Neural crest cell (in vitro differentiated cells): ENCODE measurements around the gene RNF121. TPM values are rescaled to one million over a fixed set of nuclear protein-coding genes. Genes with fewer than 3 reads are reported as not detected.

Experiments used
- DNase-seq: peaks from one replicate; pipeline ENCODE4 v3.0.0; 2021; ENCODE audit warnings: low read depth, mixed read lengths, low spot score
- H3K27ac Mint-ChIP-seq: one replicate; pipeline ENCODE4 v1.8.0; 2021; ENCODE audit warnings: mild to moderate bottlenecking, mixed read lengths; ENCODE audit not compliant: unreplicated experiment
- H3K27me3 Mint-ChIP-seq: 2 replicates; pipeline ENCODE4 v1.8.0; 2021; ENCODE audit warnings: low read depth, mild to moderate bottlenecking, mixed read lengths
- H3K36me3 Mint-ChIP-seq: 2 replicates; pipeline ENCODE4 v1.8.0; 2021; ENCODE audit warnings: low read depth, mild to moderate bottlenecking, mixed read lengths
- H3K4me1 Mint-ChIP-seq: 2 replicates; pipeline ENCODE4 v1.8.0; 2021; ENCODE audit warnings: mixed read lengths
- H3K4me3 Mint-ChIP-seq: one replicate; pipeline ENCODE4 v1.8.0; 2021; ENCODE audit warnings: mild to moderate bottlenecking, mixed read lengths
- H3K9me3 Mint-ChIP-seq: 2 replicates; pipeline ENCODE4 v1.8.0; 2021; ENCODE audit warnings: mixed read lengths
- total RNA-seq: library from RNA; stranded (reverse); gene quantifications from 2 replicates; pipeline ENCODE4 v1.2.1, GENCODE V29; 2021
- TF ChIP-seq, protein P1 (sequence below): fragments of 200-600 bp; sonication (generic); conservative IDR thresholded peaks from 2 replicates; pipeline ENCODE4 v1.5.0; 2021; ENCODE audit warnings: antibody characterized with exemption, mild to moderate bottlenecking

RNF121 gene
- total RNA-seq, 1 donor from 2014 or later = 48.8 TPM

DNA sequence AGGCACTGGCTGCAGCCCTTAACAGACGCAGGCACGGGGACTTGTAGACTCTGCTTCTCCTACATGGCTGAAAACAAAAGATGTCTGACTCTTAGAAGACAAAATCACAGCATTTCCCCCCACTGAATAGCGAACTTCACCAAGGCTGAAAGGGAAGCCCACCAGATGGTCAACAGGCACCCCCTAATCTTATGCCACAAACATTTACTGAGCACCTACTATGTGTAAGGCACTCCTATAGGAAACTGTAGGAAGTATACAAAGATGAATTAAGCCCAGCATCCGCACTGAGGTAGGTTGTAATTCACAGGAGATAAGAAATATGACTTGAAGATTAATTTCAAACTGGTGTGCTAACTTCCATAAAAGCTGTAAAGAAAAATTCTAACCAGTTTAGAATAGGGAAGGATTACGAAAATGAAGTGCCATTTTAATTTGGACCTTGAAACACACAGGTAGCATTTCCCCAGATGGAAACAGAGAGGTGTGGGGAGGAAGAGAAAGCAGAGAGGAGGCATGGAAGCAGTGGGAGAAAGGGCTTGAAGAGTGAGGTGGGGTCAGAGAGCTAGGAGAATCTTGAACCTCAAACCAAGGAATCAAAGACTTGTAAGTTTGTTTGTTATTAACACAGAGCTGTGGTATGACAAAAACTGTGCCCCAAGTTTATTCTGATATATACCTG is 113.4 kb downstream of the RNF121 start:
- Mint-ChIP-seq H3K9me3 (no peaks in the 10 kb centered on the region), H3K4me3 (no peak overlapping the region), H3K36me3 (peaks cover 3% of the 10 kb centered on the region), H3K27ac (no peak overlapping the region), H3K4me1 (peaks cover 5% of the 10 kb centered on the region), H3K27me3 (no peaks in the 10 kb centered on the region)
- TF ChIP-seq, protein P1, sequence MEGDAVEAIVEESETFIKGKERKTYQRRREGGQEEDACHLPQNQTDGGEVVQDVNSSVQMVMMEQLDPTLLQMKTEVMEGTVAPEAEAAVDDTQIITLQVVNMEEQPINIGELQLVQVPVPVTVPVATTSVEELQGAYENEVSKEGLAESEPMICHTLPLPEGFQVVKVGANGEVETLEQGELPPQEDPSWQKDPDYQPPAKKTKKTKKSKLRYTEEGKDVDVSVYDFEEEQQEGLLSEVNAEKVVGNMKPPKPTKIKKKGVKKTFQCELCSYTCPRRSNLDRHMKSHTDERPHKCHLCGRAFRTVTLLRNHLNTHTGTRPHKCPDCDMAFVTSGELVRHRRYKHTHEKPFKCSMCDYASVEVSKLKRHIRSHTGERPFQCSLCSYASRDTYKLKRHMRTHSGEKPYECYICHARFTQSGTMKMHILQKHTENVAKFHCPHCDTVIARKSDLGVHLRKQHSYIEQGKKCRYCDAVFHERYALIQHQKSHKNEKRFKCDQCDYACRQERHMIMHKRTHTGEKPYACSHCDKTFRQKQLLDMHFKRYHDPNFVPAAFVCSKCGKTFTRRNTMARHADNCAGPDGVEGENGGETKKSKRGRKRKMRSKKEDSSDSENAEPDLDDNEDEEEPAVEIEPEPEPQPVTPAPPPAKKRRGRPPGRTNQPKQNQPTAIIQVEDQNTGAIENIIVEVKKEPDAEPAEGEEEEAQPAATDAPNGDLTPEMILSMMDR = no peak
- no peak for DNase-seq

DNA sequence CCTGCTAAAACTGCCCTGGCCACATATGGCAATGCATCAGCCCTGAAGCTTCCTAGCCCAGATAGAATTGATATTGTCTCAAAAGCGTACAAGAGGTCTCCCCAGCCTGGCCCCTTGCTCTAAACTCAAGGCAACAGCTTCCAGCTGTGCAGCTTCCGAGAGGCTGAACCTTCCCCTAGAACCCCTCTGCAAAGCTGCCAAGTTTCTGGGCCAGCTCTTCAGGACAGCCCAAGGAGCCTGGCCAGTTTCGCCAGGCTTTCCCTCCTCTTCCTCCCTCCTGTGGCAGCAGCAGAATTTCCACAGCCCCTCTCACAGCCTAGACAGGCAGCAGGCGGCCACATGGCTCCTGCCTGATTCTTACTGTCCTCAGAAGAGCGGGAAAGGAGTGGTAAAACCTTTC is 117.0 kb downstream of the RNF121 start:
- peaks cover 3% of the 10 kb centered on the region for H3K36me3 Mint-ChIP-seq
- no peak for DNase-seq
- peaks cover 14% of the 10 kb centered on the region for H3K4me1 Mint-ChIP-seq
- H3K27ac Mint-ChIP-seq = peak overlapping the region; percentile 35
- TF ChIP-seq, protein P1 = no peak
- H3K9me3 Mint-ChIP-seq = no peaks in the 10 kb centered on the region
- H3K27me3 Mint-ChIP-seq = no peaks in the 10 kb centered on the region
- H3K4me3 Mint-ChIP-seq = no peak overlapping the region

Other genes starting within 250 kb of the RNF121 start
- gene DEFB108B, start 95.8 kb upstream of the RNF121 start, total RNA-seq = not detected in 2 replicates
- gene DEFB131B, start 50.6 kb upstream of the RNF121 start, total RNA-seq = not detected in 2 replicates
- gene XNDC1N, start 452 bp upstream of the RNF121 start, total RNA-seq = 11.3 and 12.9 TPM in 2 replicates
- 10.7 and 10.8 TPM in 2 replicates for gene IL18BP, start 69.9 kb downstream of the RNF121 start, total RNA-seq
- gene NUMA1, start 151.5 kb downstream of the RNF121 start, total RNA-seq = 173 and 179 TPM in 2 replicates
- gene LRRC51, start 151.8 kb downstream of the RNF121 start, total RNA-seq = 11.6 and 13.5 TPM in 2 replicates
- gene LAMTOR1, start 174.3 kb downstream of the RNF121 start, total RNA-seq = 79.1 and 79.6 TPM in 2 replicates
- gene TOMT, start 176.9 kb downstream of the RNF121 start, total RNA-seq = not detected in 2 replicates
- gene ANAPC15, start 183.6 kb downstream of the RNF121 start, total RNA-seq = 68.4 and 74.5 TPM in 2 replicates
- not detected in 2 replicates for gene FOLR3, start 206.7 kb downstream of the RNF121 start, total RNA-seq